CD4-positive, alpha-beta T cell treated with Interleukin-12 subunit alpha and Interleukin-12 subunit beta, for 1 hour (primary cell): ENCODE measurements around the gene WDR31.
"Not testable (repeated sequence)": the region's sequence is repeated elsewhere in the genome, so short reads cannot be mapped to it uniquely, and the experiment has no call there.

ENCODE experiments used
- DNase-seq: peaks from one replicate; pipeline ENCODE4 v3.0.0-alpha.2; 2020

WDR31 gene

GRCh38 chr9:113328045-113328782 lies 11.9 kb downstream of the WDR31 start:
- DNase-seq: no peak

- no peak for DNase-seq
Measured at GRCh38 chr9:113326230-113326629, 13.8 kb downstream of the WDR31 start.

GRCh38 chr9:113322671-113323070 lies 17.4 kb downstream of the WDR31 start:
- DNase-seq: no peak

GRCh38 chr9:113320051-113320450 lies 20.0 kb downstream of the WDR31 start:
- no peak for DNase-seq

- no peak for DNase-seq
Measured at GRCh38 chr9:113319054-113319453, 21.0 kb downstream of the WDR31 start.

GRCh38 chr9:113317777-113318176 lies 22.3 kb downstream of the WDR31 start:
- no peak for DNase-seq

- no peak for DNase-seq
Measured at GRCh38 chr9:113316030-113316429, 24.0 kb downstream of the WDR31 start.

GRCh38 chr9:113315231-113315630 lies 24.8 kb downstream of the WDR31 start:
- DNase-seq: no peak

GRCh38 chr9:113313261-113313660 lies 26.8 kb downstream of the WDR31 start:
- no peak for DNase-seq

- no peak for DNase-seq
Measured at GRCh38 chr9:113311961-113312360, 28.1 kb downstream of the WDR31 start.

GRCh38 chr9:113310538-113310937 lies 29.5 kb downstream of the WDR31 start:
- no peak for DNase-seq

- DNase-seq: peak; percentile 51
Measured at GRCh38 chr9:113309204-113309813, 30.8 kb downstream of the WDR31 start.

GRCh38 chr9:113307396-113307975 lies 32.6 kb downstream of the WDR31 start:
- no peak for DNase-seq

- DNase-seq: no peak
Measured at GRCh38 chr9:113306566-113306965, 33.5 kb downstream of the WDR31 start.

- DNase-seq: no peak
Measured at GRCh38 chr9:113302792-113303418, 37.2 kb downstream of the WDR31 start, which contains the start of gene RNF183. Gene RNF183, minus strand, starts transcription at chr9:113303376. Its CDS starts 5,192 bp downstream, at chr9:113298184.

- DNase-seq: no peak
Measured at GRCh38 chr9:113301548-113301947, 38.5 kb downstream of the WDR31 start.

GRCh38 chr9:113299800-113300292 lies 40.2 kb downstream of the WDR31 start:
- no peak for DNase-seq

- DNase-seq: no peak
Measured at GRCh38 chr9:113298924-113299770, 40.9 kb downstream of the WDR31 start.

- no peak for DNase-seq
Measured at GRCh38 chr9:113298311-113298710, 41.8 kb downstream of the WDR31 start.

GRCh38 chr9:113296796-113297558 lies 43.1 kb downstream of the WDR31 start:
- no peak for DNase-seq

- DNase-seq: not testable (repeated sequence)
Measured at GRCh38 chr9:113296247-113296646, 43.8 kb downstream of the WDR31 start.
